Measurements from ENCODE around the gene MPHOSPH10. TPM values are rescaled to one million over a fixed set of nuclear protein-coding genes. Genes with fewer than 3 reads are reported as not detected.

MPHOSPH10 gene
- total RNA-seq, 3 donors from 2014 or later = 24.8 to 32.1 (median 27.5) TPM

DNA sequence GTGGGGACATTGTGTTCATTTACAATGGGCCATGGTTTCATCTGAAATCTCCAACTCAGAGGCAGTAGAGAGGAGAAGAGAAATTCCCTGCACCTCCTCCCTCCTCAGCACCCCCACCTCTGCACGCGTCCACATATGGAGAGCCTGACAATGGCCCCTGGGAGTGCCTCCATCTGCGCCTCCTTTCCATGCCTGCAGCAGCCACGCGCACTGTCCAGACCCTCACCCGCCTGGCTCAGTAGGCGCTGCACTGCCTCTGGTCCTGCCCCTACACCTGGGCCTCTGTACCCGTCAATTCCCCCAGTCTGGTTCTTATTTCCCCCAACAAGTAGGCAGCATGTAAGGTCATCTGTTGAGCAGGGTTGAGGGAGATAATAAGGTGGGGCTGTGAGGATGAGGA lies 23.8 kb downstream of the MPHOSPH10 start:
- TF ChIP-seq POLR2A (IDR thresholded peaks at IDR 0.05) = no peak
- TF ChIP-seq, protein P1, sequence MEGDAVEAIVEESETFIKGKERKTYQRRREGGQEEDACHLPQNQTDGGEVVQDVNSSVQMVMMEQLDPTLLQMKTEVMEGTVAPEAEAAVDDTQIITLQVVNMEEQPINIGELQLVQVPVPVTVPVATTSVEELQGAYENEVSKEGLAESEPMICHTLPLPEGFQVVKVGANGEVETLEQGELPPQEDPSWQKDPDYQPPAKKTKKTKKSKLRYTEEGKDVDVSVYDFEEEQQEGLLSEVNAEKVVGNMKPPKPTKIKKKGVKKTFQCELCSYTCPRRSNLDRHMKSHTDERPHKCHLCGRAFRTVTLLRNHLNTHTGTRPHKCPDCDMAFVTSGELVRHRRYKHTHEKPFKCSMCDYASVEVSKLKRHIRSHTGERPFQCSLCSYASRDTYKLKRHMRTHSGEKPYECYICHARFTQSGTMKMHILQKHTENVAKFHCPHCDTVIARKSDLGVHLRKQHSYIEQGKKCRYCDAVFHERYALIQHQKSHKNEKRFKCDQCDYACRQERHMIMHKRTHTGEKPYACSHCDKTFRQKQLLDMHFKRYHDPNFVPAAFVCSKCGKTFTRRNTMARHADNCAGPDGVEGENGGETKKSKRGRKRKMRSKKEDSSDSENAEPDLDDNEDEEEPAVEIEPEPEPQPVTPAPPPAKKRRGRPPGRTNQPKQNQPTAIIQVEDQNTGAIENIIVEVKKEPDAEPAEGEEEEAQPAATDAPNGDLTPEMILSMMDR (IDR thresholded peaks at IDR 0.05) = no peak
- TF ChIP-seq POLR2AphosphoS5 (IDR thresholded peaks at IDR 0.05) = no peak
- H3K4me3 ChIP-seq = no peak overlapping the region
- H3K27me3 ChIP-seq = no peaks in the 10 kb centered on the region
- peaks cover 6% of the 10 kb centered on the region for H3K36me3 ChIP-seq
- no peaks in the 10 kb centered on the region for H3K9me3 ChIP-seq
- no peak for DNase-seq (ENCODE audit: low spot score in 2 of 2)
- H3K27ac ChIP-seq = no peak overlapping the region
- H3K4me1 ChIP-seq = no peaks in the 10 kb centered on the region
- intact Hi-C loops (cut with DNase I; ENCODE audit: low total_unique reads) = no loop called here

DNA sequence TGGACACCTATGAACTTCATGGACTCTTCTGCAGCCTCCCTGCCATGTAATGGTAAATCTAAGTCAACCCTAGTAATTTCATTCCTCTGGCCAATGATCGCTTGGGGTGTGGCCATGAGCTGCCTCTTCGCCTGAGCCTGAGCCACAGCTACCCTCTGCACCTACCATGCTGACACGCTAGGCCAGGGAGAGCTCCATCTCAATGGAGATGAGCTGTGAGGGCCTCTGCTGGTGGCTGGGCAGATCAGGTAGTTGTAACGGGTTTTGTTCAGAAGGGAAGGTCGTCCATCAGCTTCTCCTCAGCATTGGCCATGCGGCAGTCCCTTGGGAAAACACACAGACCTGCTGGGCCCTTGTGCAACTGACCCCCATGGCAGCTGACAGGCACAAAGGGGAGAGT lies 24.4 kb downstream of the MPHOSPH10 start:
- Histone ChIP-seq H3K4me3 (no peak overlapping the region), H3K27me3 (no peaks in the 10 kb centered on the region), H3K4me1 (no peaks in the 10 kb centered on the region), H3K27ac (no peak overlapping the region), H3K9me3 (no peaks in the 10 kb centered on the region), H3K36me3 (peaks cover 6% of the 10 kb centered on the region)
- DNase-seq (ENCODE audit: low spot score in 2 of 2) = no peak
- TF ChIP-seq POLR2AphosphoS5 (IDR thresholded peaks at IDR 0.05) = no peak
- TF ChIP-seq, protein P1 (IDR thresholded peaks at IDR 0.05) = peak in 1 of 3 donors; percentile 8
- no peak for TF ChIP-seq POLR2A (IDR thresholded peaks at IDR 0.05)
- intact Hi-C loops (cut with DNase I; ENCODE audit: low total_unique reads) = no loop called here

DNA sequence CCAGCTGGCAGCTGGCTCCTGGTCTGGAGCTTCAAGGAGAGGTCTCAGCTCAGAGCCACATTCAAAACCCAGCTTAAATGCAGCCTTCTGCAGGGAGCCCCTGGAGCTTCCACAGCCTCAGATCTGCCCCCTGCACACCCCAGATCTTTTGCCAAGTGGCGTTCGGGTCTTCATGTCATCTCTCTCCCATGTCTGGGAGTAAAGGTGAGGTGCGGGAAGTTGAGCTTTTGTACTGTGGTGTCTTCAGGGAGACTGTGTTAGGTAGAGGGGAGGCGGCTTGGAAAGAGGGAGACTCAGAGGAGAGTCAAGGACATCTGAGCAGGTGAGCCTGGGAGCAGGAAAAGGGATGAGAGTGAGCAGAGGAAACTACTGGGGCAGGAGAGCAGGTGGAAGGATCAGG lies 25.4 kb downstream of the MPHOSPH10 start:
- Histone ChIP-seq H3K4me1 (no peaks in the 10 kb centered on the region), H3K27me3 (no peaks in the 10 kb centered on the region), H3K27ac (no peak overlapping the region), H3K36me3 (no peaks in the 10 kb centered on the region), H3K9me3 (no peaks in the 10 kb centered on the region), H3K4me3 (no peak overlapping the region)
- no peak for DNase-seq (ENCODE audit: low spot score in 2 of 2)
- TF ChIP-seq, protein P1 (IDR thresholded peaks at IDR 0.05) = no peak
- intact Hi-C loops (cut with DNase I; ENCODE audit: low total_unique reads) = no loop called here

DNA sequence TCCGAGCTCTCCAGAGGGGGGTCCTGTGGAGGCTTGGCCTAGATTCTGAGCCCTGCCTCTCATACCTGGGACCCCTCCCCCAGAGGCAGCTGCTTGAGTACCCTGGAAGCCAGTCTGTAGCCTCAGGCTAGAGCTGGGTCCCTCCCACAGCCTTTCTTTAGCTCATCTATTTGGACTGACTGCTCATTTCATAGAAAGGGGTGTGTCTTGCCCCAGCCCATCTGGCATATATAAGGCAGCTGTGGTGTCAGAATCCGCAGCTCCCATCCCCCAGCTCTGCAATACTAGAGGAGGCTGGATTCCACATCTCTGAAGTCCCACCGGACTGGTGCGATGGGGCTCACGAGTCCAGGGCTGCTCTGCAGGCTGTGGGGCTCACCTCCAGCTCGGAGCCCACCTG lies 26.1 kb downstream of the MPHOSPH10 start:
- intact Hi-C loops (cut with DNase I; ENCODE audit: low total_unique reads) = no loop called here
- H3K4me3 ChIP-seq = peak overlapping the region in 1 of 3 donors; percentile 27
- no peak for DNase-seq (ENCODE audit: low spot score in 2 of 2)

DNA sequence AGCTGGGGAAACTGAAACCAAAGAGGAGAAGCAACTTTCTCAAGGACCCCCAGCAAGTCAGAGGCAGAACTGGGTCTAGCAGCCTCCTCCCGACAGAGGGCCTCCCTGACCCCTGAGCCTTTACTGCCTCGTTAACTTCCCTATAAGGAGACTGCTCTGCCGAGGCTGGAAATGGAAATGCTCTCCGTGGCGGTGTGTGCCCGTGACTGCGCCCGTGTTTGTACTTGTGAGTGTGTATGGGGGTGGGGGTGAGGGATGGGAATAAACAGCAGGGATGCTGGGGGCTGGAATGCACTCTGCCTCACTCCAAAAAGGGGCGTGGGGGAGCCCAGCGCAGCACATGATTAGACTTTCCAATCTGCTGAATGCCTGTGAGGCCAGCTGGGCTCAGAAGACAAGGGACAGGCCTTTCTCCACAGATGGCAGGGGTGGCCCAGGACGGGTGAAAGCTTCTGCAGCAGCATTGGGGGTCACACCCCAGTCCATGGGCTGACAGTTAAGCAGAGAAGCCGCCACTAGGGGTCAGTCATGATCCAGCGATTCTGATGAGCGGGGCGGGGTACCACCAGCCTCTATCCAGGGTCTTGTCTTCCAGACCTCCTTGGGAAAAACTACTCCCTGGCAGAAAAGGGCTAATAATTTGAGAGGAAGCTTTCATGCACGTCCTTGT lies 26.8 kb downstream of the MPHOSPH10 start:
- TF ChIP-seq POLR2AphosphoS5 (IDR thresholded peaks at IDR 0.05) (no peak), POLR2A (IDR thresholded peaks at IDR 0.05) (no peak)
- TF ChIP-seq, protein P1 (IDR thresholded peaks at IDR 0.05) = peak in 2 of 3 donors; percentile 33 to 44
- intact Hi-C loops (cut with DNase I; ENCODE audit: low total_unique reads) = no loop called here
- Histone ChIP-seq H3K4me1 (no peaks in the 10 kb centered on the region), H3K36me3 (no peaks in the 10 kb centered on the region), H3K27ac (no peak overlapping the region), H3K9me3 (no peaks in the 10 kb centered on the region), H3K4me3 (peak overlapping the region in 2 of 3 donors; percentile 11 to 27), H3K27me3 (no peaks in the 10 kb centered on the region)
- DNase-seq (ENCODE audit: low spot score in 2 of 2) = no peak

More for the DNA sequence above, 26.1 kb downstream of the MPHOSPH10 start:
- Histone ChIP-seq H3K27ac (no peak overlapping the region), H3K36me3 (no peaks in the 10 kb centered on the region), H3K9me3 (no peaks in the 10 kb centered on the region), H3K4me1 (no peaks in the 10 kb centered on the region), H3K27me3 (no peaks in the 10 kb centered on the region)
- TF ChIP-seq POLR2A (IDR thresholded peaks at IDR 0.05) (no peak), POLR2AphosphoS5 (IDR thresholded peaks at IDR 0.05) (no peak)
- TF ChIP-seq, protein P1 (IDR thresholded peaks at IDR 0.05) = no peak

Measured in breast epithelium (tissue), 4 donors.